EL (cell line): ENCODE results near the gene KRT33A.
"Not testable (repeated sequence)": the region's sequence is repeated elsewhere in the genome, so short reads cannot be mapped to it uniquely, and the experiment has no call there.

Source experiments
- DNase-seq: peaks from one replicate; pipeline ENCODE4 v3.0.0-alpha.2; 2016

KRT33A gene

DNA sequence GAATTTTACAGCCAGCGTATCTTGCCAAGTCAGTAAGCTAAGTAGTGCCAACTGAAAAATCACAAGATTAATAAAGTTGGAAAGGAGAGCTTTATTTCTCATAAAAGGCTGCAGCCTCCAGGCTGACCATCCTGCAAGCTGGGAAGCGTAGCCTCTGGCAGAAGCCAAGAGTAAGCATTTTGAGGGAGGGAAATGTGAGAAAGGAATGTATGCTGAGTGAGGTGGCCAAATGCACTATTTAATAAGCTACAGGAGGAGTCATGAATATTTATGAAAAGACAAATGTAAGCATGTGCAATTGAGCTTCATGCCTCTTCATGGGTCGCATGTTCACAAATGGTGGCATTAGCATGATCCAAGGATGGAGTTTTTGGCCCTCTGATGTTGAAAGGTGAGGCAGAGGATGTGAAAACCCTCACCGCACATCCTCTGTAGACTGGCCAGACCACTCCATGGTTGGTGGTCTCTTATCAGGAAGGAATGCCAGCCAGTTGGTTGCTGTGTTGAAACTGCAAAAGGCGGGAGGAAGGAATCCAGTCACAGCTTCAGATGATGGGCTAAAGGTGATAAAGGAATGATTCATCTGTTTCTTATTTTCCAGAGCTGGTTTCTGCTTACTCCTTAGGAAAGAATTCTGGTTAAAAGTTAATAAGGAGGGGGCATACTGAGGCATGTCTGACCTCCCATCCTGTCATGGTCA lies 9.8 kb upstream of the KRT33A start:
- peak; percentile 89 for DNase-seq

DNA sequence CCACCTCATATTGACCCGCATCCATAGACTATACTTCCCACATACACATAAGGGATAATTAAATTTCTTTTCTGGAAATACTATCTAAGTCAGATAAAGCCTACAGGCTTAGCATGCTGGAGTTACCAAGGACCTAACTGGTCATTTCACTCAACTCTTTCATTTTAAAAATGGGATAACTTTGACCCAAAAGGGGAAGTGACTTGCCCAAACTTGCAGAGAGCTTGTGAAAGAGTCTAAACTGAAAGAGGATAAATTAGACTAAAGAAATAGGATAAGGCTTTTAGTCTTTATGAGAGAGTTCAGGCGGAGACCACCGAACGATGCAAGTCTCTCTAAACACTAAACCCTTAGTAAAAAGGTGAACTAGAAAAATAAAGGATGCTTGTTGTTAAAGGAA lies 3.9 kb upstream of the KRT33A start:
- no peak for DNase-seq

- DNase-seq: no peak
These were observed 2.2 kb upstream of the KRT33A start for GRCh38 chr17:41352597-41353366.

- DNase-seq: no peak
These were observed 549 bp upstream of the KRT33A start for GRCh38 chr17:41351177-41351576.

GRCh38 chr17:41347869-41348760 lies 2.5 kb downstream of the KRT33A start:
- DNase-seq: no peak

DNA sequence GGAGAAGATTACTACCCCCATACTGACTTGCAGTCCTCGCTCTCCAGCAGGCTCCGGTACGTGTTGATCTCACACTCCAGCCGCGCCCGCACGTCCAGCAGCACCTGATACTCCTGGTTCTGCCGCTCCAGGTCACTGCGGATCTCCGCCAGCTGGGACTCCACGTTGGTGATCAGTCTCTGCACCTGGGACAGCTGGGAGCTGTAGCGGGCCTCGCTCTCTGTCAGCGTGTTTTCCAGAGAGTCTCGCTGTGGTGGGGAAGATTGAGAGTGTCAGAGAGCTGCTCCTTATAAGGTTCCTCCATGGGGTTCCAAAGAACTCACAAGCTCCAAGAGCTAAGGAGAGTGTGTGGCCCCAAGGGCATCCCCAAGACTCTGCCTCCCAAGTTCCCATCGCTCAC lies 4.2 kb downstream of the KRT33A start:
- not testable (repeated sequence) for DNase-seq

DNA sequence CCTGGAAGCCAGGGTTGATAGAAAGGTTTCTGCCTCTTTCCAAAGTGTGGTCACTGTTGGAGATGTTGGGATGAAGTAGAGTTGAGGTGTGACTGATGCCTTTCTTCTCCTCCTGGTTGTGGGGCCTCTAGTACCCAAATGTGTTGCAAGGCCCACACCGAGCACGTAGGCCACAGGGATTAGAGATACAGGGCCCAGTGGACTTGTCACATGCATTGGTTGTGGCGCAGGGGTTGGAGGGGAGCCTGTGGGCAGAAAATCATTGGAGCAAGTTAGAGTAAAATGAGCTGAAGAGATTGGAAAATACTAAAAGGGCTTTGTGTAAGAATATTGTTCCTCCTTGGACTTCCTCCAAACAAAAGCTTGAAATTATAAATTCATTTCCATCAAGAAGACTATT lies 4.6 kb downstream of the KRT33A start:
- no peak for DNase-seq

DNA sequence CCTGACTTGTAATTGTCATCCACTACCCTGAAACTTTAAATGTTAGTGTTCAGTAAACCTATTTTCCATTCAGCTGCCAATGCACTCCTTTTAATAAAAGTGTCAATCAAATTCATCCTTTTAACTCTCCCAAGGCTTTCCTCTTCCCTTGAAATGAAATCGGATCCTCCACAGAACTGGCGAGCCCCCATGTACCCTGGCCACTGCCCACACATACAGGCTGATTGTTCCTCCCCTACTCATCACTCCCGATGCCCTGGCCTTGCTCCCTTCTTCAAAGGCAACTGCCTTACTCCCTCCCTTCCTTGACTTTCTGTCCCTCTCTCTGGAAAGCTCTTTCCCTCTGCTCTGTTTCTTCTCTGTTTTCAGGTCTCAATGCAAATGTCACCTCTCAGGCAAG lies 7.6 kb downstream of the KRT33A start:
- DNase-seq: no peak

- no peak for DNase-seq
These were observed 9.4 kb downstream of the KRT33A start for GRCh38 chr17:41340934-41341861.

- no peak for DNase-seq
These were observed 10.1 kb downstream of the KRT33A start for GRCh38 chr17:41340494-41340893.

GRCh38 chr17:41339571-41340172 lies 11.0 kb downstream of the KRT33A start:
- DNase-seq: no peak

GRCh38 chr17:41338961-41339485 lies 11.6 kb downstream of the KRT33A start:
- DNase-seq: no peak

GRCh38 chr17:41335747-41336146 lies 14.9 kb downstream of the KRT33A start:
- DNase-seq: no peak

DNA sequence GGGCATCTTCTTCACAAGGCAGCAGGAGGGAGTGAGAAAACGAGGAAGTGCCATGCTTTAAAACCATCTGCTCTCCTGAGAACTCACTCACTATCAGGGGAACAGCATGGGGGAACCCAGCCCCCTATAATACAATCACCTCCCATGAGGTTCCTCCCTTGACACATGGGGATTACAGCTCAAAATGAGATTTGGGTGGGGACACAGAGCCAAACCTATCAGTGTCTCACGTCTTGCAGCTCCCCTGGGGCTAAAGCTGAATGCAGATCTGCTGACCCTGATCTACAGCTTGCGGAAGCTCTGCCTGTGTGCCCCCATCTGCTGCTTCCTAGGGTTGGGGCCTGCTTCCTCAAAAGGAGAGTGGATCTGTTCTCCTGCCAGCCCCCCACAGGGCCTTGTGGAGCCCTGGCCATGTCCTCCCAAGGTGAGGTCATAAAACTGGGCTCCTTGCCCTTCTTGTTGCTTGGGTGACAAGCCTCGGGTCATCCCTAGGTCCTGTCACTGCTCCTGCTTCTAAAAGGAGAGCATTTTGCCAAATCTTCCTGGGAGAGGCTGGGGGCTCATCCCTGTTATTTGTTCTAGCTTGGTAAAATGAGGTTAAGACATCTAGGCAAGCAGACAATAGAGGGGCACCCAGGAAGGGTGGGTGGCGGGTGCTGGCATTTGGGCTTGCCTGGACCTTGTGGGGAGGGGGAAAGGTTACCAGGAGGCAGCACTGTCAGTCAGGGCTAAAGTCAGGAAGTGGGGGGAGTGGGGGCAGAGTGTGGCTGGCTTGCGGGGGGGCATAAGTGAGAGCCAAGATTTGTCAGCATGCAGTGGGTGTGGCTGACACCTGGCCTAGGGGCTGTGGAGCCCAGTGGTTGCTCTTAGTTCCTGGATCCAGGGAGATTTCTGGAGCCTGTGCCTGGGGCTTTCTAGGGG lies 16.0 kb downstream of the KRT33A start:
- DNase-seq: no peak

DNA sequence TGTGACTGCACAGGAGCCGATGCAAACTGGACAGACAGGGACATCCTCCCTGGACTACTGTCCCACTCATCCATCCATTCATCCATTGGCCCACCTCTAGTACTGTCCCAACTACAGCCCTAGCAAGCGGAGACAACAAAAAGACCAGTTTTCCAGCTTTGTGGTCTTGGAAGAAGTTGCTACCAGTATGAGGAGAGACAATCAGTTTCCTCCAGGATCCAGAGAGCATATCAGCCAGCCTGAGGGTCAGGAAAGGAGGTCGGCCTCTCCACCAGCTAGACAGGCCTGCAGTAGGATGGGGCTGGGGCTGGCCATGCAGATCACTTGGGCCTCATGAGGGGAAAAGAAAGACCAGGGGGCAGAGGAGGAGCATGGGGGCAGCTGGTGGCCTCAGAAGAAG lies 16.8 kb downstream of the KRT33A start:
- DNase-seq: no peak

- no peak for DNase-seq
These were observed 17.5 kb downstream of the KRT33A start for GRCh38 chr17:41333098-41333497.

GRCh38 chr17:41332239-41332638 lies 18.4 kb downstream of the KRT33A start:
- no peak for DNase-seq

GRCh38 chr17:41331606-41332005 lies 19.0 kb downstream of the KRT33A start:
- no peak for DNase-seq

DNA sequence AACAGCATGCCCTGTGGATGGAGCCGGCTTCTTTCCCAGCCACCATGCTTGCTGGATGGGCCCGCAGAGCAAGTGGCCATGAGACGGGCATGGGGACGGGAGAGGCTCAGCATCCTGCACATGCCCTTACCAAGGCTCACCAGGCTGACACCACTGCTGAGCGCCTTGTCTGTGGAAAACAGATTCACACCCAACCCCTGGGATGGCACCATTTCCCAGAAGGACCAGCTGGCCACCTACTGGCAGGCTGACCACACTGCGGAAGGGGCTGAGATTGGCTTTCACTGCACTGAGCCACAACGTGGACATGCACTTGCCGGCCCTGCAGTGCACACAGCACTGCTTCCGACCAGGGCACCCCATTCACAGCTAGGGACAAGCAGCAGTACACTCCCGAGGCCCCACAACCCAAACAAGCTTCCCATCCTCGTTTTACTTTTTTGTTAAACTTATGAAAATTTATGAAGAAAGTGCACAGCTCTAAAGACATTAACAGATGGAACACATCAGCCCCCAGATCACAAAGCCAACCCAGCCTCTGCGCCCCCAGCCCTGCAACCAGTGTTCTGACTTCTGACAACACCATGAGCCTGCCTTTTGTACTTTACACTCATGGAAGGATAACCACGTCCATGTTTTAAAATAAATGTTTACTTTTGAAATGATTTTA lies 21.2 kb downstream of the KRT33A start:
- DNase-seq: peak; percentile 81

DNA sequence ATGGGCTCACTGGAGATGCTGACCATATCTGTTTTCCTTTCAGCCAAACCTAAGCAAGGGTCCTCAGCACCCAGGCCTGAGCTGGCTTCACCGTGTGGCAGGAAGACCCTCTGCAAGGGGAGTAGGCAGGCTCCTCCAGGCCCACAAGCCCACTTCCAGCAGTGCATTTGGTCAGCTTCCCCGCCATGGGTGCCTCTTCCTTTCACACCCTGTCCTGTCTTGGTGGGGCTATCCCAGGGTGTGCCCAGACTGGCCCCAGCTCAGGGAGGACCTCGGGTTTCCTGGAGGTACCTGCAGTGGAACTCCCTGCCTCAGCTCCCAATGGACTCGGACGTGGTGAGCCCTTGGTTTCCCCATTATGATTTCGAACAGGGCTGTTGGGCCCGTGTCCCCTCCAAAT lies 22.4 kb downstream of the KRT33A start:
- DNase-seq: no peak
